GM18870 (cell line): Measurements from ENCODE around the gene DNAJC12.
"Not testable (repeated sequence)": the region's sequence is repeated elsewhere in the genome, so short reads cannot be mapped to it uniquely, and the experiment has no call there.

ENCODE experiments used
- ATAC-seq: cut with Tn5 transposase; IDR thresholded peaks from one replicate; pipeline ENCODE4 v1.9.1; 2021; ENCODE audit warnings: moderate library complexity; ENCODE audit not compliant: unreplicated experiment

The DNAJC12 gene

DNA sequence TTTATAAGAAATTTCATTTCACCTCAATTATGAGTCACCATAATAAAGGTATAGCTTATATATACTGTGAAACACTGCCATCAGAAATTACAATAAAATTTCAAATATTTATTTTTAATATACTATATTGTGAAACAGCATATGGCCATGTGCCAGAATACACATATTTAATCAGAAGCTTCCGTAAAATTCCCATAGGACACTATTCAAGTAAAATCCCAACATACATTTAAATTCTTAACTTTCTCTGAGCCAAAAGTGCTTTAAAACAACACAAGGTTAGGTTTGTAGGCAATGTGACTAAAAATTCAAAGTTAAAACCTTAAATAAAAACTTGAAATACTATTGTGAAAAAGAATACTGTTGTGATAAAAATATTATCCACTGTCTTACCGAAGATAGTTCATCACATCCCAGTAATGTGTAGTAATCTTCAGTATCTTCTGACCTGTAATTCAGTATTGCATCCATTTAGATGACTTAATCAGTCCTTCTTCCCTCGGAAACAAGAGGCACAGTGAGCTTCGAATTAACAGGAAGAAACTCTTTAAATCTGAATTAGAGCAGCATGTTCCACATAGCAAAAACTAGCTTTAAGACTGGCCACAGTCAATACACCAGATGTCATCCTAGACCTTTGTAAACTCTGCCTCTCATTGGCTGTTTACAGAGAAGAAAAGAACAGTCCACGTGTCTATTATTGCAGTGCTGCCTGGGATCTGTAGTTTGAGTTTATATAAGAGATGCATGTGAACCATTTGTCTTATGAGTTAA is at the start of gene DNAJC12:
Gene DNAJC12, minus strand, starts transcription at position 648 of the 774 bp plus-strand sequence. Its CDS starts 177 bp downstream, at position 471.
- ATAC-seq, result no peak

DNA sequence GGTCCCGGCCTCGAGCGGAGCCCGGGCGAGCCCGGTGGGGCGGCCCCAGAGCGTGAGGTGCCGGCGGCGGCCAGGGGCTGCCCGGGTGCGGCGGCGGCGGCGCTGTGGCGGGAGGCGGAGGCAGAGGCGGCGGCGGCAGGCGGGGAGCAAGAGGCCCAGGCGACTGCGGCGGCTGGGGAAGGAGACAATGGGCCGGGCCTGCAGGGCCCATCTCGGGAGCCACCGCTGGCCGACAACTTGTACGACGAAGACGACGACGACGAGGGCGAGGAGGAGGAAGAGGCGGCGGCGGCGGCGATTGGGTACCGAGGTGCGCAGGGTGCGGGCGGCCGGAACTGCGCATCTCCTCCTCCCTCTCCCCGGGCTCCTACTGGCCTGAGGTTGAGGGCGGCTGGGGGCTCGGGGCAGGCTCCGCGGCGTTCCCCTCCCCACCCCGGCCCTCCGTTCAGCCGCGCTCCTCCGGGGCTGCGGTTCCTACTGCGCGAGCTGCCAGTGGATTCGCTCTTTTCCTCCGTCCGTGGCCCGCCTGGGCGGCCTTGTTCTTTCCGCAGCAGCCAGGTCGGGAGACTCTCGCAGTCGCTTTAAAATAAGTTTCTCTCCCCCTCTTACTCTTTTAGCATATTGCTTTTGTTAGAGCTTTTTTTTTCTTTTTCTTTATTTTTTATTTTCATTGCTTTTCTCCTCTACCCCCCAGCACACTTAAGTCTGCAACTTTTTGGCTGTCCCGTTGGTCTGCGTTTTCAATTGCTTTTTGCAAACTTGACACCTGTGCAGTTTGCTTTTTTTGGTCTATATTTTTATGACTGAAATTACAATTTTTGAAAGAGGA is 47.1 kb upstream of the DNAJC12 start:
- ATAC-seq, result peak; percentile 33

DNA sequence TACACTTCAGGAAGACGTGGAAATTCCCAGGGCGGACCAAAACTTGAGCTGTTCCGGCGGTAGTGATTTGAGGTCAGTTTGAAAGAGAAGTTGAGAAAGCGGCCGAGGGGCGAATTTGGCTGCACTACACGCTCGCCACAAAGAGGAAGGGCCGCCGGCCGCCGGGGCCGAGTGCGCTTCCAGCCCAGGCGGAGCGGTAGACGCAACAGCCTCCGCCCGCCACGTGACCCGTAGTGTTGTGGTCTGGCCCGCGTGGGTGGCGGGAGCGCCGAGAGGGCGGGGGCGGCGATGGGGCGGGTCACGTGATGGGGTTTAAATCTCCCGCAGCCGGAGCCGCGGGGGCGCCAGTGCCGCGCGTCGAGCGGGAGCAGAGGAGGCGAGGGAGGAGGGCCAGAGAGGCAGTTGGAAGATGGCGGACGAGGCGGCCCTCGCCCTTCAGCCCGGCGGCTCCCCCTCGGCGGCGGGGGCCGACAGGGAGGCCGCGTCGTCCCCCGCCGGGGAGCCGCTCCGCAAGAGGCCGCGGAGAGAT is 46.4 kb upstream of the DNAJC12 start, which contains the start of gene SIRT1:
Gene SIRT1, plus strand, starts transcription at position 344 of the 529 bp plus-strand sequence. Its CDS starts 66 bp downstream, at position 410.
- peak; percentile 83 for ATAC-seq

DNA sequence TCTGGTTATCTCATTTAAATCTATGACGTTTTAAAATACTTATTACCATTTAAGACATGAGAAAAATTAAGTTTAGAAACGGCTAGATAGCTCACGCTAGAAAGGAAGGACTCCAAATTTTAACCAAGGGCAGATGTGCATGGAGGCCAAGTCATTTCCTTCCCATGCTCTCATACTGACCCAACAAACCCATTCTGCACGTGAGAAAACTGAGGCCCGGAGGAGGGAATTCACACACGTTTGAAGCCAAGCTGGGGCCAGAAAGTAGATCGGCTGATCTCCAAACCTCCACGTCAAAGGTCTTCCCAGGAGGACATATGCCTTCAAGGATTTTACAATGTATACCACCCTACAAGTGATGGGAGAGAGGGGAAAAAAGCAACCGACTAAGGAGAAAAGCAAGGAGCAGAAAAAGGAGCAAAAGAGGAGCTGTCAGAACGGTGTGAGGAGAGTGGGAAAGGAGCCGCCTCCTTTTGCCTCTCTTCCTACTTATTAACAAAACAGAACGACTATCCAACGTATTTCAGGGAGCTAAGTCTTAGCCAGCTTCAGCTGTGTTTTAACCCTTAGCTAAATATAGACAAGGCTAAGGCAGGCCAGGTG is 45.8 kb upstream of the DNAJC12 start:
- ATAC-seq, result no peak

DNA sequence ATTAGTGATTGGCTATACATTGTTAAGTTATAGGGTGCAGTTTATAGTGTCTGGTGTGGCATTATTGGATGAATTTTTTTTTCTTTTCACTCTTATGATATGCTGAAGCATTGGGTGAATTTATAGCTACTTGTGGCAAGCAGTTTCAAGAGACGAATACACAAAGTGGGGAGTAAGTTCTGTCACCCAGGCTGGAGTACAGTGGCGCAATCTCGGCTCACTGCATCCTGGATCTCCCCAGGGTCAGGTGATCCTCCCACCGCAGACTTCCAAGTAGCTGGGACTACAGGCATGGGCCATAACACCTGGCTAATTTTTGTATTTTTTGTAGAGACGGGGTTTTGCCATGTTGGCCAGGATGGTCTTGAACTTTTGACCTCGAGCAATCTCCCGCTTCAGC is 40.1 kb upstream of the DNAJC12 start:
- no peak for ATAC-seq

DNA sequence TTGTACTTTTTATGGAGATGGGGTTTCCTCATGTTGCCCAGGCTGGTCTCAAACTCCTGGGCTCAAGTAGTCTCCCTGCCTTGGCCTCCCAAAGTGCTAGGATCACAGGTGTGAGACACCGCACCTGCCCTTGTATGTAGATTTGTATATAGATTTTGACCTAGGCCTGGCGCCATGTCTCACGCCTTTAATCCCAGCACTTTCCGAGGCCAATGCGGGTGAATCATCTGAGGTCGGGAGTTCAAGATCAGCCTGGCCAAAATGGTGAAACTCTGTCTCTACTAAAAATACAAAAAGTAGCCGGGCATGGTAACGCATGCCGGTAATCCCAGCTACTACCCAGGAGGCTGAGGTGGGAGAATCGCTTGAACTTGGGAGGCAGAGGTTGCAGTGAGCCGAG is 39.4 kb upstream of the DNAJC12 start:
- ATAC-seq, result not testable (repeated sequence)

DNA sequence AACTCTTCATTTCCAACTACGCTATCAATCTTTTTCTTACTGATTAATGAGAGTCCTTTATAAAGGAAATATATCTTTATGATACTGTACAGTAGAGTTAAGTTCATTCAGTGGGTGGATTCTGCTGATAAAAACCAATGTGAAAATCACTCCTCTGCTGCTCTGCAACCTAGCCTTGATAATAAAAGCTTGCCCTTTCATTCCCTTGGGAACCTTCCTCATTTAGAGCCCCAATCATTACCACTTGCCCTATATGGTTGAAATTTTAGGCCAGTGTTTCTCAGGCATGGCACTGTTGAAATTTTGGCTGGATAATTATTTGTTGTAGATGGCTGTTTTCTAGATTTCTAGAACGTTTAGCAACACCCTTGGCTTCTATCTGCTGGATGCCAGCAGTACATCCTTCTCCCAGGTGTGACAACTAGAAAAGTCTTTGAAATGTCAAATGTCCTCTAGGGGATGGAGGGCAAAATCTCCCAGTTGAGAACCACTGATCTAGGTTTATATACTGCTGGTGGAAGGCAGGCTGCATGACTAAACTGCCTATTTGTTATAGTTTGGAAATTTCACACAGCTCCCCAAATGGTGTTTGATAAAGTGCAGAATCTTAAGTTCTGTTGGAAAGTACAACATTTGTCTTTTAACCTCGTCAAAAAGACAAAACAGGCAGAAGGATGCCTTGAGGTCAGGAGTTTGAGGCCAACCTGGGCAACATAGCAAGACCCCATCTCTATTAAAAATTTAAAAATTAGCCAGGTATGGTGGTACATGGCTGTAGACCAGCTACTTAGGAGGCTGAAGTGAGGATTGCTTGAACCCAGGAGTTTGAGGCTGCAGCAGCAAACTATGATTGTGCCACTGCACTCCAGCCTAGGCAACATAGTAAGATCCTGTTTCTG is 37.6 kb upstream of the DNAJC12 start:
- ATAC-seq, result no peak

DNA sequence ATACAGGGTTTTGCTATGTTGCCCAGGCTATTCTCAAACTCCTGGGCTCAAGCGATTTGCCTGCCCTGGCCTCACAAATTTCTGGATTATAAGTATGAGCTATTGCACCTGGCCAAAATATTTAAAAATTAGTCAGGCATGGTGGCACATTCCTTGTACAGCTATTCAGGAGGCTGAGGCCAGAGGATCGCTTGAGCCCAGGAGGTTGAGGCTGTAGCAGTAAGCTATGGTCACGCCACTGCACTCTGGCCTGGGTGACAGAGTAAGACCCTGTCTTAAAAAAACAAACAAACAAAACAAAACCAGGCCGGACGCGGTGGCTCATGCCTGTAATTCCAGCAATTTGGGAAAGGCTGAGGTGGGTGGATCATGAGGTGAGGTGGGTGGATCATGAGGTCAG is 32.0 kb upstream of the DNAJC12 start:
- no peak for ATAC-seq

DNA sequence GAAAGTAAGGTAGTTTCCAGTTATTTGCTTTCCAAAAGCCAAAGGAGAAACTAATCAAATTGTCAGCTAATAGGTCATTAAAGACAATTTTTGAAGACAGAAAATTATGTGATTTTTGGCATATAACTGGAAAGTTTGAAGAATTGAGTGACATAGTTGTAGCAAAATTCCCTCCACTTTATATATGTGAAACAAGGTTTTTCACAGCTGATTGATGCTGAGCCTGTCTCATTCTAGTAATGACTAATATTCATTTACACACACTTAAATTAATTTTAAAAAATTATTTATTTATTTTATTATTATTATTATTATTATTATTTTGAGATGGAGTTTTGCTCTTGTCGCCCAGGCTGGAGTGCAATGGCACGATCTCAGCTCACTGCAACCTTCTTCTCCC is 30.1 kb upstream of the DNAJC12 start:
- no peak for ATAC-seq

DNA sequence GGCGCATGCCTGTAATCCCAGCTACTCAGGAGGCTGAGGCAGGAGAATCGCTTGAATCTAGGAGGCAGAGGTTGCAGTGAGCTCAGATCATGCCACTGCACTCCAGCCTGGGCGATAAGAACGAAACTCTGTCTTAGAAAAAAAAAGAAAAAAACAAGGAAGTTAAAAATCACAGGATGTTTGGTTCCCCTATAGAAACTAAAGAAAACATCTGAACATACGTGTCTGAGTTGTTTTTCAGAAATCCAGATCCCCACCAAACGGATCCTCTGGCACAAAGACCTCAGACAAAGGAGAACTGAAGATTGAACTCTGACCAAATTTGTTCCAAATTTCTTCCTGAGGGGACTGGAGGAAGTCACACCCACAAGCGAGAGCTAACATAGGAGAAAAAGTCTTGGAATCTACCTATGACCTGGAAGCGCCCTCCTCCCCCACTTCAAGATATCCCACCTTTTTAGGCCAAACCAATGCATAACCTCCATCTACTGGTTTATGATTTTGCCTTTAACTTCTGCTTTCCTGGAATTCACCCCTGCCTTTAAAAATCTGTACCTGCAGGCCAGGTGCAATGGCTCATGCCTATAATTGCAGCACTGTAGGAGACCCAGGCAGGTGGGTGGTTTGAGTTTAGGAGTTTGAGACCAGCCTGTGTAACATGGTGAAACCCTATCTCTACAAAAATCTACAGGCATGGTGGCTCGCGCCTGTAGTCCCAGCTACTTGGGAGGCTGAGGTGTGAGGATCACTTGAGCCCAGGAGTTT is 26.8 kb upstream of the DNAJC12 start:
- ATAC-seq, result no peak

DNA sequence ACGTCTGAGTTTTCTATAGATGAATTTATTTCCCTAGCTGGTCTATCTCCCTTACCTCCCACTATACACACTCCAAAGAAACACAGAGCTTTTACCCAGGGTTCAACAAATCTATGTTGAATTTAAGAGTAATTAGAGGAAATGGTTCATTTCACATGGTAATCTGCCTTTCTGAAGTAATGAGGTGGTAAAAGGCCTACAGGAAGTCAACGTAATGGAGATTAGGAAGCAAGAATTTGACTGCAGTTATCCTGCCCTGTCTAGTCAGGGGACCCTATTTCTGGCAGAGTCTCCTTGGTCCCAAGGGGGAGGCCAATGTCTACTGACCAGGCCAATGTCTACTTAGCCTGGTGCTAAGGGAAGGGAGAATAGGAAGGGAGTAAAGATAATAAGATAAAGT is 25.1 kb upstream of the DNAJC12 start:
- ATAC-seq, result no peak

DNA sequence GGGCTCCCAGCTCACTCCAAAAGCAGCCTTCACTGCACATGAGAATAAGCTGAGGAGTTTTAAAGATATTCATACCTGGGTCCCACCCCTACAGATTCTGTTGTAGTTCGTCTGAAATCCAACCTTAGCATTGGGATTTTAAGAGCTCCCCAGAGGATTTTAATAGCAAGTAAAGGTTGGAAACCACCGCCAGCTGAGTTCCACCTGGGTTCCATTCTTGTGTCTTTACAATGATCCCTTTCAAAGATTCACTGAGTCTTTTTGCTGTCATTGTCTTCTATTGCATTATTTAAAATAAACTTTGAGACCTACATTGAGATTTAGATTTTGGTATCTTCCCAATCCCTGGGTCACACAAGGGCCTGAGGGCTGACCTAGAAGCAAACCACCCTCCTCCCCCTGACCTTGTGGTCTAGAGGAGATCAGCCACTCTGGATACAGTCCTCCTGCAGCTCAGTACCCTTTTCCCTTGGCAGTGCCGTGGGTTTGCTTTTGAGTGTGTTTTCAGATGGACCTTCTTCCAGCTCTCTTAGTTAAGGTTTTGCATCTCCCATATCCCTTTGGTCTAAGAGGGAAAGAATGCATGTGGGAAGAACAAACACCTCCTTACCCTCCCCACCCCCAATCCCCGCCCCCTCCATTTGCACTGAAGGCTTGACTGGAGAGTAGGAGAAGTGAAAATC is 23.9 kb upstream of the DNAJC12 start:
- no peak for ATAC-seq

DNA sequence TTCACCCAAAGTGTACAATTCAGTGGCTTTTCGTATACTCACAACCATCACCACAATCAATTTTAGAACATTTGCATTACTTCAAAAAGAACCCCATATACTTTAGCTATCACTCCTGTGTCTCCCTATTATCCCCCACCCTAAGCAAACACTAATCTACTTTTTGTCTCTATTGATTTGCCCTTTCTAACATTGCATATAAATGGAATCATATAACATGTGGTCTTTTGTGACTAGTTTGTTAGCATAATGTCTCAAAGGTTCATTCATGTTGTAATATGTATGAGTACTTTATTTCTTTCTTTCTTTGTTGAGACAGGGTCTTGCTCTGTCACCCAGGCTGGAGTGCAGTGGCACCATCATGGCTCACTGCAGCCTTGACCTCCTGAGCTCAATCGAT is 21.0 kb upstream of the DNAJC12 start:
- ATAC-seq, result no peak

DNA sequence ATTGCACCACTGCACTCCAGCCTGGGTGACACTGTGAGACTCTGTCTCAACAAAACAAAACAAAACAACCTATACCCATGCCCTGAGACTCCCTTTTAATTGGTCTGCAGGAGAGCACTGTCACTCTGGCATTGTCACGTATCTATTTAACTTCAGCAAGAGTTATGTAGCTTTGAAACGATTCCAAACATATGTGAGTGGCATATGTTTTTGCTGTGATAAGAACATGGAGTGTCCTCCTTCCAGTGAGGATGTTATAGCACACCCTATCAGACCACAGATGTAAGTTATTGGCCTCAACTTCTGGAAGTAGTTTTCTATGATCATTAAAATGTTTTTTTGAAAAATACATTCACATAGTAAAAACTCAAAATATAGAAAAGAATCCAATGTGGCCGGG is 15.5 kb upstream of the DNAJC12 start:
- ATAC-seq, result no peak

DNA sequence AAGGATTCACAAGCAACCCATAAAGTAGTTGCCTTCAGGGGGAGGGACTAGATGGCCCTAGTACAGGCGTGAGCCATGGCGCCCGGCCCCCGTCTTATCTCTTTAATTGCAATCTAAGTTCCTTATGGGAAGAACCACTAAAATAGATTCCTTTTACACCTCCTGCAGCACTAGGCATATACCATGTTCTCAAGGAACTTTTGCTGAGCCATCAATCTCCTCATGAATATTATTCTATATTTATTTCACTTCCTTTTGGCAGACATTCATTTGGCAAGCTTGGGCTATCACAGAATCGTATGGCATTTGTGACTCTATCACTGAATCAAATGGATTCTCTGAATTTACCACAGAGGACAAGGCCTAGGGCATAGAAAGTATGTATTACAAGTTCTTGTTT is 14.8 kb upstream of the DNAJC12 start:
- no peak for ATAC-seq

DNA sequence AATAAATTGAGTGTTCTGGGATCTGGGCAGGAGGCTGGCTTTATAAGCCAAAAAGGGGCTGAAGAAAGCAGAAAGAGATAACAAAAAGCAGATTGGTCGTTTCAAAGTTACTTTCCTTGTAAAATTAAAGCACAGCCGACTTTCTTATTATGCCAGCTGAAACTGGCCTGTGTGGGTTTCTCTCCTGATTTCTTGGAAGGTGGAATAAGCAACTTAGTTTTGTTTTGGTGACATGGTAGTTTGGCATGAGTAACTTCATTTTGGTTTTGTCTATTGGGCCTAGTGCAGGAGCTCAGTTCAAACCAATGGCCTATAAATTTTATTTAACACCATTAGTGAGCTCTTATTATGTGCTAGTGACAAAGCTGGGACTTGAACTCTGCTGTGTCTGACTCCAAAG is 13.2 kb upstream of the DNAJC12 start:
- no peak for ATAC-seq

DNA sequence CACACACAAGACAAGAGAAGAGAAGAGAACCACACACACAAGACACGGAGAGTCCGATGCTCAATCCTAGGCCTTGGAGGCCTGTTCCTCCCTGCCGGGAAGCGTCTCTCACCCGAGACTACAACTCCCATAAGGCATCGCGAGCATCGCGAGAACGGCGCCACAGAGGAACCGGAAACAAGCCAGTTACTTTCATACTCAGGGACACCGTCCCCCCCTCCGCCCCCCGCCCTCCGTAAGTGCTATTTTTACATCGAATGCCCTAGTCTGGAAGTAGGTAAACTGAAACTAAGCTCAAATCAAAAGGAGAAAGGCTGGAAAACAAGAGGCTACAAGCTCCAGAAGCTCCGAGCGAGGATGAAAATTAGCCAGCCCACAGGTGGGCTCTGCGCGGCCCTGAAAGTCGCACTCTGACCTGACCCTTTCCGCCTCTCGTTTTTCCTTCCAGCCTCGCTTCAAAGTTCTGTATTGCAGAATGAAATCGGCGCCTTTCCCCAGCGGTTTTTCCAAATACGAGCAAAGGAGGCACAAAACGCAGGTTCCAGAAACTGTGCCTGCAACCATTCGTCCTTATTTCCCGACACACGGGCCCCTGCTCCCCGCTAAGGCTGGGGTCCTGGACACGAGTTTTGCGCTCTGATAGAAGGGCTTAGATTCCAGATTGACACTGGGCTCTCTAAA is 11.5 kb upstream of the DNAJC12 start:
- peak; percentile 94 for ATAC-seq

DNA sequence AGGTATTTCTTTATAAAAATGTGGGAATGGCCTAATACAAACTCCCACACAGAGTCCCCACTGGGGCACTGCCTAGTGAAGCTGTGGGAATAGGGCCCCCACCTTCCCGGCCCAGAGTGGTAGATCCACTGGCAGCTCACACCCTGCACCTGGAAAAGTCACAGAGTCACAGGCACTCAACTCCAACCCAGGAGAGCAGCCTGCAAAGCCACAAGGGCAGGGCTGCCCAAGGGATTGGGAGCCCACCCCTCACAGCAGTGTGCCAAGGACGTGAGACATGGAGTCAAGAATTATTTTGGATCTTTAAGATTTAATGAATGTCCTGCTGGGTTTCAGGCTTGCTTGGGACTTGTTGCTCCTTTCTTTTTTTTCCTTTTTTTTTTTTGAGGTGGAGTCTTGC is 5.3 kb upstream of the DNAJC12 start:
- no peak for ATAC-seq

DNA sequence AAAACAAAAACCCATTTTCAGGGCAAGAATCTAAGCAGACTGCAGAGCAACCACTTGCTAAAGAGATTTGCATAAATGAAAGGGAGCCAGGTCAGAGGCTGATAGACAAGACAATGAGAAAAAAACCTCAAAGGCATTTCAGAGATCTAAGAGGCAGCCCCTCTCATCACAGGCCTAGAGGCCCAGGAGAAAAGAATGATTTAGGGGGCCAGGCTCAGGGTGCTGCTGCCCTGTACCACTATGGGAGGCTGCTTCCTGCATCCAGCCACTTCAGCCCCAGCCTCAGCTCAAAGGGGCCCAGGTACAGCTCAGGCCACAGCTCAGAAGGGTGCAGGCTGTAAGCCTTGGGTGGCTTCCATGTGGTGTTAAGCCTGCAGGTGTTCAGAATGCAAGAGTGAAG is 3.7 kb upstream of the DNAJC12 start:
- ATAC-seq, result no peak
